Trophoblast cell (in vitro differentiated cells and primary cell): Measurements from ENCODE around the gene SELENOF.
"Not testable (repeated sequence)": the region's sequence is repeated elsewhere in the genome, so short reads cannot be mapped to it uniquely, and the experiment has no call there.

ENCODE experiments used
- DNase-seq, 2 donors: peaks; one replicate each; pipeline ENCODE4 v3.0.0-alpha.2; 2016
- H2AFZ ChIP-seq: 2 replicates; pipeline ENCODE4 v1.6.1; 2013; ENCODE audit warnings: low read length, moderate library complexity, mild to moderate bottlenecking; ENCODE audit not compliant: insufficient read depth, poor library complexity
- H2AK5ac ChIP-seq: 2 replicates; pipeline ENCODE4 v1.6.1; 2013; ENCODE audit warnings: mild to moderate bottlenecking, low read length
- H2BK120ac ChIP-seq: 2 replicates; pipeline ENCODE4 v1.6.1; 2013; ENCODE audit warnings: low read length, mild to moderate bottlenecking, moderate library complexity; ENCODE audit not compliant: insufficient read depth, poor library complexity
- H2BK12ac ChIP-seq: 2 replicates; pipeline ENCODE4 v1.6.1; 2013; ENCODE audit warnings: mild to moderate bottlenecking, low read length, moderate library complexity
- H2BK5ac ChIP-seq: 2 replicates; pipeline ENCODE4 v1.6.1; 2013; ENCODE audit warnings: low read length, low read depth, moderate library complexity, mild to moderate bottlenecking; ENCODE audit not compliant: poor library complexity
- H3K14ac ChIP-seq: 2 replicates; pipeline ENCODE4 v1.6.1; 2013; ENCODE audit warnings: mild to moderate bottlenecking, low read length
- H3K18ac ChIP-seq: 2 replicates; pipeline ENCODE4 v1.6.1; 2013; ENCODE audit warnings: mild to moderate bottlenecking, low read length
- H3K23ac ChIP-seq: 2 replicates; pipeline ENCODE4 v1.6.1; 2013; ENCODE audit warnings: low read length
- H3K27ac ChIP-seq: 2 replicates; pipeline ENCODE4 v1.5.1; 2013; ENCODE audit warnings: low read depth, mild to moderate bottlenecking, inconsistent platforms, low read length, moderate library complexity
- H3K27me3 ChIP-seq: 2 replicates; pipeline ENCODE4 v1.6.1; 2013; ENCODE audit warnings: inconsistent platforms, mild to moderate bottlenecking, low read length, moderate library complexity; ENCODE audit not compliant: insufficient read depth
- H3K36me3 ChIP-seq, 2 experiments: 1 replicate in 1 of 2; 2 replicates in 1 of 2; pipeline ENCODE4 v1.6.1; 2013; ENCODE audit warnings: low read length in 2 of 2, mild to moderate bottlenecking in 2 of 2, moderate library complexity in 1 of 2; ENCODE audit not compliant: insufficient read depth in 2 of 2, control insufficient read depth in 1 of 2
- H3K4ac ChIP-seq: 2 replicates; pipeline ENCODE4 v1.6.1; 2013; ENCODE audit warnings: low read depth, mild to moderate bottlenecking, low read length, moderate library complexity
- H3K4me1 ChIP-seq, 2 experiments: 1 replicate in 1 of 2; 2 replicates in 1 of 2; pipeline ENCODE4 v1.6.1; 2013; ENCODE audit warnings: low read length in 2 of 2, mild to moderate bottlenecking in 2 of 2, moderate library complexity in 1 of 2; ENCODE audit not compliant: insufficient read depth in 2 of 2, control insufficient read depth in 1 of 2
- H3K4me2 ChIP-seq: 2 replicates; pipeline ENCODE4 v1.6.1; 2013; ENCODE audit warnings: inconsistent platforms, mild to moderate bottlenecking, low read length, moderate library complexity
- H3K4me3 ChIP-seq: 2 replicates; pipeline ENCODE4 v1.5.1; 2013; ENCODE audit warnings: mild to moderate bottlenecking, low read depth, low read length, inconsistent platforms
- H3K79me1 ChIP-seq: one replicate; pipeline ENCODE4 v1.6.1; 2013; ENCODE audit warnings: low read length
- H3K79me2 ChIP-seq: 2 replicates; pipeline ENCODE4 v1.6.1; 2013; ENCODE audit warnings: low read length, mild to moderate bottlenecking; ENCODE audit not compliant: control insufficient read depth, insufficient read depth, poor library complexity
- H3K9ac ChIP-seq: 2 replicates; pipeline ENCODE4 v1.6.1; 2013; ENCODE audit warnings: mild to moderate bottlenecking, low read length
- H3K9me3 ChIP-seq: 2 replicates; pipeline ENCODE4 v1.6.1; 2013; ENCODE audit warnings: low read depth, mild to moderate bottlenecking, control low read depth, inconsistent platforms, low read length; ENCODE audit not compliant: insufficient read depth
- H4K12ac ChIP-seq: 2 replicates; pipeline ENCODE4 v1.6.1; 2013; ENCODE audit warnings: low read depth, mild to moderate bottlenecking, low read length, moderate library complexity
- H4K8ac ChIP-seq: 2 replicates; pipeline ENCODE4 v1.6.1; 2013; ENCODE audit warnings: low read depth, mild to moderate bottlenecking, low read length, moderate library complexity
- H4K91ac ChIP-seq: one replicate; pipeline ENCODE4 v1.6.1; 2013; ENCODE audit warnings: low read depth, mild to moderate bottlenecking, low read length, moderate library complexity
- WGBS: extraction: QIAGEN DNeasy Blood & Tissue Kit; methylation state at CpG from one replicate; pipeline ENCODE4 v1.1.7; 2013; ENCODE audit warnings: missing lambda C conversion rate; ENCODE audit not compliant: insufficient read length, insufficient coverage; ENCODE audit errors: extremely low coverage; 5-methylcytosine and 5-hydroxymethylcytosine counted together

Gene SELENOF

DNA sequence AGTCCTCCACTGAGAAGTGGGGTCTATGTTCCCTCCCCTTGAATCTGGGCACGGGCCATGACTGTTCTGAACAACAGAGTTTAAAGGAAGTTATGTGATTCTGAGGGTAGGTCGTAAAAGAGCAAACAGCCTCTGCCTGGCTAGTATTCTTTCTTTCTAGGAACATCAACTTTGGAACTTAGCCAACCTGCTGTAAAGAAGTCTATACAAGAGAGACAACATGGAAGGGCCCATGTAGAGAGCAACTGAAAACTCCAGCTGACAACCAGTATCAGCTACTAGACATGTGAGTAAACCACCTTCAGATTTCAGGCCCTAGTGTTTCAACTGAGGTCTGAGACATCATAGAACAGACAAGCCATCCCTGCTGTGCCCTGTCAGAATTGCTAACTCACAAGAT, 7.5 kb downstream of the SELENOF start:
- no peak overlapping the region for H2BK5ac ChIP-seq
- no peaks in the 10 kb centered on the region for H3K79me1 ChIP-seq
- no peak overlapping the region for H3K23ac ChIP-seq
- no peaks in the 10 kb centered on the region for H3K27me3 ChIP-seq
- H4K12ac ChIP-seq, result no peak overlapping the region
- no peak for DNase-seq
- H3K9me3 ChIP-seq, result no peaks in the 10 kb centered on the region
- no peak overlapping the region for H4K91ac ChIP-seq
- H2BK12ac ChIP-seq, result no peak overlapping the region
- peaks cover 3% of the 10 kb centered on the region for H3K79me2 ChIP-seq
- no peak overlapping the region for H3K18ac ChIP-seq
- no peaks in the 10 kb centered on the region for H3K4me1 ChIP-seq
- no peak overlapping the region for H3K14ac ChIP-seq
- no peak overlapping the region for H2AFZ ChIP-seq
- H3K4ac ChIP-seq, result no peak overlapping the region
- no peak overlapping the region for H3K27ac ChIP-seq
- H3K4me2 ChIP-seq, result no peak overlapping the region
- no peak overlapping the region for H2AK5ac ChIP-seq
- H3K9ac ChIP-seq, result no peak overlapping the region
- H4K8ac ChIP-seq, result no peak overlapping the region
- no peak overlapping the region for H3K4me3 ChIP-seq
- peaks cover 4 to 5% of the 10 kb centered on the region in 2 experiments for H3K36me3 ChIP-seq
- H2BK120ac ChIP-seq, result no peak overlapping the region
- WGBS, result no CpG with 5 or more reads among the region's 2 CpGs

- Histone ChIP-seq H3K9ac (no peak overlapping the region), H4K12ac (no peak overlapping the region), H2BK120ac (no peak overlapping the region), H2BK12ac (no peak overlapping the region), H3K14ac (no peak overlapping the region), H3K4me2 (no peak overlapping the region), H3K36me3 (peaks cover 4 to 5% of the 10 kb centered on the region in 2 experiments), H3K27me3 (no peaks in the 10 kb centered on the region), H3K4me3 (no peak overlapping the region), H3K4ac (no peak overlapping the region), H3K18ac (no peak overlapping the region), H3K79me1 (no peaks in the 10 kb centered on the region), H3K23ac (no peak overlapping the region), H3K79me2 (peaks cover 3% of the 10 kb centered on the region), H2BK5ac (no peak overlapping the region), H3K9me3 (no peaks in the 10 kb centered on the region), H4K8ac (no peak overlapping the region), H2AK5ac (no peak overlapping the region), H3K4me1 (no peaks in the 10 kb centered on the region), H3K27ac (no peak overlapping the region), H4K91ac (no peak overlapping the region), H2AFZ (no peak overlapping the region)
- no peak for DNase-seq
- no CpG with 5 or more reads among the region's 1 CpG for WGBS
Observed at GRCh38 chr1:86905875-86906274, 8.1 kb downstream of the SELENOF start.

DNA sequence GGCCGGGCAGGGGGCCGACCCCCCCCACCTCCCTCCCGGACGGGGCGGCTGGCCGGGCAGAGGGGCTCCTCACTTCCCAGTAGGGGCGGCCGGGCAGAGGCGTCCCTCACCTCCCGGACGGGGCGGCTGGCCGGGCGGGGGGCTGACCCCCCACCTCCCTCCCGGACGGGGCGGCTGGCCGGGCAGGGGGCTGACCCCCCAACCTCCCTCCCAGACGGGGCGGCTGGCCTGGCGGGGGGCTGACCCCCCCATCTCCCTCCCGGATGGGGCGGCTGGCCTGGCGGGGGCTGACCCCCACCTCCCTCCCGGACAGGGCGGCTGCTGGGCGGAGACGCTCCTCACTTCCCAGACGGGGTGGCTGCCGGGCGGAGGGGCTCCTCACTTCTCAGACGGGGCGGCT, 14.5 kb downstream of the SELENOF start:
- H3K27ac ChIP-seq, H2AFZ ChIP-seq, H3K4me1 ChIP-seq, H2AK5ac ChIP-seq, DNase-seq, H3K79me1 ChIP-seq, H2BK5ac ChIP-seq, H2BK12ac ChIP-seq, H3K4me3 ChIP-seq, H4K12ac ChIP-seq, H3K9ac ChIP-seq, H3K18ac ChIP-seq, H3K9me3 ChIP-seq, H3K4me2 ChIP-seq, H3K23ac ChIP-seq, H3K4ac ChIP-seq, H4K91ac ChIP-seq, H3K27me3 ChIP-seq, H4K8ac ChIP-seq, H3K79me2 ChIP-seq, H3K14ac ChIP-seq, H2BK120ac ChIP-seq: not testable (repeated sequence)
- H3K36me3 ChIP-seq, result peaks cover 5 to 12% of the 10 kb centered on the region in 2 experiments
- no CpG with 5 or more reads among the region's 33 CpGs for WGBS

DNA sequence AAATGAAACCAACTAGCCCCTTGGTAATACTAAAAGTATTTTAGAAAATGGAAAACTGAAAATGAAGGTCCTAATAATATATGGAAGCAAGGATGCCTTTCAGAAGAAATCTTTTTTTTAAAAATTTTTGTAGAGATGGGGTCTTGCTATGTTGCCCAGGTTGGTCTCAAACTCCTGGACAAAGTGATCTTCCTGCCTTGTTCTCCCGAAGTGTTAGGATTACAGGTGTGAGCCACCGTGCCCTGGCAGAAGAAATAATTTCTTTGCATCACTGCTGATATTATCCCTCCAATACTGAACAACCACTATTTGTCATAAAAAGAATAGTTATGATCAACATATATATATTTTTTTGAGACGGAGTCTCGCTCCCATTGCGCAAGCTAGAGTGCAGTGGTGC, 25.6 kb downstream of the SELENOF start:
- Histone ChIP-seq H2BK120ac (no peak overlapping the region), H3K9me3 (no peaks in the 10 kb centered on the region), H3K4me2 (no peak overlapping the region), H3K9ac (no peak overlapping the region), H4K12ac (no peak overlapping the region), H3K79me1 (no peaks in the 10 kb centered on the region), H2AFZ (no peak overlapping the region), H3K14ac (no peak overlapping the region), H2AK5ac (no peak overlapping the region), H4K8ac (no peak overlapping the region), H3K27me3 (no peaks in the 10 kb centered on the region), H2BK12ac (no peak overlapping the region), H3K18ac (no peak overlapping the region), H3K4ac (no peak overlapping the region), H3K36me3 (peaks cover 0 to 7% of the 10 kb centered on the region in 2 experiments), H2BK5ac (no peak overlapping the region), H3K79me2 (no peaks in the 10 kb centered on the region), H3K23ac (no peak overlapping the region), H3K27ac (no peak overlapping the region), H3K4me3 (no peak overlapping the region), H3K4me1 (no peaks in the 10 kb centered on the region), H4K91ac (no peak overlapping the region)
- no CpG with 5 or more reads among the region's 5 CpGs for WGBS
- no peak for DNase-seq
